ENCODE measurements around the gene ARHGEF5. TPM values are rescaled to one million over a fixed set of nuclear protein-coding genes. Genes with fewer than 3 reads are reported as not detected.

The ARHGEF5 gene
- total and polyA plus RNA-seq, 2 experiments from 2014 or later, result 10.2 to 27.1 TPM

DNA sequence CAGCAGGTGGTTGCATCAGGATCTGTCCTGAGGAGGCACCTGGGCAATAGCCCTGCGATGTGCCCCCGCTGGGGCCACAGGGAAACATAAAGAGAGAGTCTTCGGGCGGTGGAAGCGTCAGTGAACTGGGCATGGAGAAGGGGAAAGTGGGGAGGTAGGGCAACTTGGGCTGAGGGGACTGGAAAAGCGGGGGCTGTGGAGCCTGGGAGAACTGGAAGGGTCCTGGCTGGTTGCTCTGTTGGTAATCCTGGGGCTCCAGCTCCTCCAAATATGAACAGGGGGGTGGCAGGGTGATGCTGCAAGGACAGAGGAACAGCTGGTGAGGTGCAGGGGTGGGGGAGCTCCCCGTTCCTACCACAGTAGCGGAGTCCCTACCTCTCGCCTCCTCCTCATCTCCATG, 43.1 kb downstream of the ARHGEF5 start:
- H3K4me1 ChIP-seq (ENCODE audit: insufficient read depth), result no peaks in the 10 kb centered on the region
- TF ChIP-seq ZNF114 (CRISPR knock-in tag; IDR thresholded peaks at IDR 0.05), result no peak
- no peak for TF ChIP-seq POLR2AphosphoS5 (IDR thresholded peaks at IDR 0.05; ENCODE audit: low read depth)
- TF ChIP-seq JUNB (IDR thresholded peaks at IDR 0.05; ENCODE audit: unreplicated experiment), result no peak
- no peak for TF ChIP-seq ETS1 (IDR thresholded peaks at IDR 0.05)
- TF ChIP-seq, protein P1, sequence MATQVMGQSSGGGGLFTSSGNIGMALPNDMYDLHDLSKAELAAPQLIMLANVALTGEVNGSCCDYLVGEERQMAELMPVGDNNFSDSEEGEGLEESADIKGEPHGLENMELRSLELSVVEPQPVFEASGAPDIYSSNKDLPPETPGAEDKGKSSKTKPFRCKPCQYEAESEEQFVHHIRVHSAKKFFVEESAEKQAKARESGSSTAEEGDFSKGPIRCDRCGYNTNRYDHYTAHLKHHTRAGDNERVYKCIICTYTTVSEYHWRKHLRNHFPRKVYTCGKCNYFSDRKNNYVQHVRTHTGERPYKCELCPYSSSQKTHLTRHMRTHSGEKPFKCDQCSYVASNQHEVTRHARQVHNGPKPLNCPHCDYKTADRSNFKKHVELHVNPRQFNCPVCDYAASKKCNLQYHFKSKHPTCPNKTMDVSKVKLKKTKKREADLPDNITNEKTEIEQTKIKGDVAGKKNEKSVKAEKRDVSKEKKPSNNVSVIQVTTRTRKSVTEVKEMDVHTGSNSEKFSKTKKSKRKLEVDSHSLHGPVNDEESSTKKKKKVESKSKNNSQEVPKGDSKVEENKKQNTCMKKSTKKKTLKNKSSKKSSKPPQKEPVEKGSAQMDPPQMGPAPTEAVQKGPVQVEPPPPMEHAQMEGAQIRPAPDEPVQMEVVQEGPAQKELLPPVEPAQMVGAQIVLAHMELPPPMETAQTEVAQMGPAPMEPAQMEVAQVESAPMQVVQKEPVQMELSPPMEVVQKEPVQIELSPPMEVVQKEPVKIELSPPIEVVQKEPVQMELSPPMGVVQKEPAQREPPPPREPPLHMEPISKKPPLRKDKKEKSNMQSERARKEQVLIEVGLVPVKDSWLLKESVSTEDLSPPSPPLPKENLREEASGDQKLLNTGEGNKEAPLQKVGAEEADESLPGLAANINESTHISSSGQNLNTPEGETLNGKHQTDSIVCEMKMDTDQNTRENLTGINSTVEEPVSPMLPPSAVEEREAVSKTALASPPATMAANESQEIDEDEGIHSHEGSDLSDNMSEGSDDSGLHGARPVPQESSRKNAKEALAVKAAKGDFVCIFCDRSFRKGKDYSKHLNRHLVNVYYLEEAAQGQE (IDR thresholded peaks at IDR 0.05; ENCODE audit: unreplicated experiment), result no peak
- no peak for TF ChIP-seq CTCF (conservative IDR thresholded peaks at IDR 0.05; ENCODE audit: low read depth in 2 of 2)
- DNase-seq (ENCODE audit: low spot score) (no peak), ATAC-seq (no peak)
- H2AFZ ChIP-seq, result no peak overlapping the region
- Mint-ChIP-seq H3K36me3 (ENCODE audit: low read depth) (no peaks in the 10 kb centered on the region), H3K4me1 (no peaks in the 10 kb centered on the region; the same call in 2 of the 3 replicates), H3K4me3 (no peak overlapping the region), H3K27me3 (ENCODE audit: insufficient read depth, low read depth, poor library complexity) (peaks cover 14% of the 10 kb centered on the region), H3K9me3 (no peaks in the 10 kb centered on the region; the same call in 1 of the 3 replicates), H3K27ac (no peak overlapping the region)
- no peaks in the 10 kb centered on the region for H3K9me2 ChIP-seq (ENCODE audit: insufficient read depth)
- no peaks in the 10 kb centered on the region for H3F3A ChIP-seq (replicated peaks; ENCODE audit: low read depth)
- H3K79me2 ChIP-seq (replicated peaks; ENCODE audit: insufficient read depth), result no peaks in the 10 kb centered on the region
- no peak overlapping the region for H3K27ac ChIP-seq (ENCODE audit: low read depth)
- H3K4me3 ChIP-seq, result no peak overlapping the region
- no peaks in the 10 kb centered on the region for H3K36me3 ChIP-seq (ENCODE audit: insufficient read depth)
- no peaks in the 10 kb centered on the region for H3K27me3 ChIP-seq (ENCODE audit: insufficient read depth)
- no peaks in the 10 kb centered on the region for H4K20me1 ChIP-seq (replicated peaks; ENCODE audit: insufficient read depth)
- no peak overlapping the region for H3K4me2 ChIP-seq

DNA sequence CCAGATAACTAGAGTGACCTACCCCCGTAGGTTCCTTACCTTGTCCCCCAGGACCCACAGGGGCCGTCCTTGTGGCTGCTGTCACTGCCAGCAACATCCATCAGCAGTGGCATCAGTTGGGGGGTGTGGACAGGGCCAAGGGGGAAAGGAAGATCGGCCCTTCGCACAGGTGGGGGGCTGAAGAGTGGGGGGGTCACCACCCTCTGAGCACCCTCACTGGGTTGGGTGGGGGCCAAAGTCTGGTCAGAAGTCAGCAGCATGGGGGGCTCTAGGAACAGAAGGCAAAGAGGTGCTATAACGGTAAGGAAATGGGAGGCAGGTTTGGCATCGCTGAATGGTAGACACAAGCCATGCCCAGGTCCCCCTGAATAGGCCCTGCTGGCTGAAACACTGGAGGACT, 43.7 kb downstream of the ARHGEF5 start:
- TF ChIP-seq NANOG (IDR thresholded peaks at IDR 0.05; ENCODE audit: borderline replicate concordance) (no peak), CREB1 (CRISPR knock-in tag; IDR thresholded peaks at IDR 0.05; ENCODE audit: low read depth) (no peak), EZH2phosphoT487 (IDR thresholded peaks at IDR 0.05; ENCODE audit: unreplicated experiment) (no peak), ZNF114 (CRISPR knock-in tag; IDR thresholded peaks at IDR 0.05) (no peak), EZH2 (IDR thresholded peaks at IDR 0.05; ENCODE audit: low read depth, unreplicated experiment) (no peak), CTCF (conservative IDR thresholded peaks at IDR 0.05; ENCODE audit: low read depth in 2 of 2) (no peak), POLR2AphosphoS5 (IDR thresholded peaks at IDR 0.05; ENCODE audit: low read depth) (no peak)
- TF ChIP-seq, protein P1 (IDR thresholded peaks at IDR 0.05; ENCODE audit: unreplicated experiment), result no peak
- Histone ChIP-seq H3K36me3 (ENCODE audit: insufficient read depth) (no peaks in the 10 kb centered on the region), H4K20me1 (replicated peaks; ENCODE audit: insufficient read depth) (no peaks in the 10 kb centered on the region), H3K9me2 (ENCODE audit: insufficient read depth) (no peaks in the 10 kb centered on the region), H3K4me3 (no peak overlapping the region), H3F3A (replicated peaks; ENCODE audit: low read depth) (no peaks in the 10 kb centered on the region), H3K4me1 (ENCODE audit: insufficient read depth) (no peaks in the 10 kb centered on the region), H3K79me2 (replicated peaks; ENCODE audit: insufficient read depth) (no peaks in the 10 kb centered on the region), H2AFZ (no peak overlapping the region), H3K27ac (ENCODE audit: low read depth) (no peak overlapping the region), H3K27me3 (ENCODE audit: insufficient read depth) (no peaks in the 10 kb centered on the region), H3K4me2 (no peak overlapping the region)
- H3K9me3 Mint-ChIP-seq, result no peaks in the 10 kb centered on the region; the same call in 1 of the 3 replicates
- ATAC-seq (no peak), DNase-seq (ENCODE audit: low spot score) (no peak)
- H3K27me3 Mint-ChIP-seq (ENCODE audit: insufficient read depth, low read depth, poor library complexity), result peaks cover 14% of the 10 kb centered on the region
- no peak overlapping the region for H3K4me3 Mint-ChIP-seq
- H3K4me1 Mint-ChIP-seq, result no peaks in the 10 kb centered on the region; the same call in 2 of the 3 replicates
- H3K27ac Mint-ChIP-seq, result no peak overlapping the region
- H3K36me3 Mint-ChIP-seq (ENCODE audit: low read depth), result no peaks in the 10 kb centered on the region

All from GM23338 (cell line).